ENCODE measurements around the gene DDO.

The DDO gene

DNA sequence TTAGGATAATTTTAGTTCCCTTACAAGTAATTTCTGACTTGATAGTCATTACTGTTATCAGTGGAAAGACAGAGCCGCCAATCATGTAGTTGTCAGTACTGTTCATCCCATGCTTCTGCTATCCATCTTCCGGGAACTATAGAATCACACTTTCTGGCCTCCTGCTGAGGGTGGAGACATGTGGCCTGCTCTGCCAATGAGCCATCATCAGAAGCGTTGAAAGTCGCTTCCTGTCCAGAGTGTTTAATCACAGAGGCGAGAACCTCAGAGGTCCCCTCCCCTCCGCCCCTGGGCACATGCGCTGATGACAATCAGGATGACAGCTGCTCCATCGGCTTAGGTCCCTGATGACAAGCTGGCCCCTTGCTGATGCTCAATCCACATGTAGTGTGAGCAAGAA is 3.0 kb downstream of the DDO start:
- in situ Hi-C loops (cut with HindIII; ENCODE audit: low sequenced_read_pairs) = no loop called here
- H3K4me3 ChIP-seq (ENCODE audit: low read depth, low read length) = no peak overlapping the region
- no peak for DNase-seq (ENCODE audit: low read depth, low spot score)
- TF ChIP-seq, protein P1, sequence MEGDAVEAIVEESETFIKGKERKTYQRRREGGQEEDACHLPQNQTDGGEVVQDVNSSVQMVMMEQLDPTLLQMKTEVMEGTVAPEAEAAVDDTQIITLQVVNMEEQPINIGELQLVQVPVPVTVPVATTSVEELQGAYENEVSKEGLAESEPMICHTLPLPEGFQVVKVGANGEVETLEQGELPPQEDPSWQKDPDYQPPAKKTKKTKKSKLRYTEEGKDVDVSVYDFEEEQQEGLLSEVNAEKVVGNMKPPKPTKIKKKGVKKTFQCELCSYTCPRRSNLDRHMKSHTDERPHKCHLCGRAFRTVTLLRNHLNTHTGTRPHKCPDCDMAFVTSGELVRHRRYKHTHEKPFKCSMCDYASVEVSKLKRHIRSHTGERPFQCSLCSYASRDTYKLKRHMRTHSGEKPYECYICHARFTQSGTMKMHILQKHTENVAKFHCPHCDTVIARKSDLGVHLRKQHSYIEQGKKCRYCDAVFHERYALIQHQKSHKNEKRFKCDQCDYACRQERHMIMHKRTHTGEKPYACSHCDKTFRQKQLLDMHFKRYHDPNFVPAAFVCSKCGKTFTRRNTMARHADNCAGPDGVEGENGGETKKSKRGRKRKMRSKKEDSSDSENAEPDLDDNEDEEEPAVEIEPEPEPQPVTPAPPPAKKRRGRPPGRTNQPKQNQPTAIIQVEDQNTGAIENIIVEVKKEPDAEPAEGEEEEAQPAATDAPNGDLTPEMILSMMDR (IDR thresholded peaks at IDR 0.05; ENCODE audit: low read depth, low read length) = no peak

GRCh38 chr6:110410511-110410910 is 4.9 kb downstream of the DDO start:
- no peak for DNase-seq (ENCODE audit: low read depth, low spot score)
- in situ Hi-C loops (cut with HindIII; ENCODE audit: low sequenced_read_pairs) = no loop called here
- TF ChIP-seq, protein P1 (IDR thresholded peaks at IDR 0.05; ENCODE audit: low read depth, low read length) = no peak
- no peak overlapping the region for H3K4me3 ChIP-seq (ENCODE audit: low read depth, low read length)

GRCh38 chr6:110409794-110410193 is 5.6 kb downstream of the DDO start:
- in situ Hi-C loops (cut with HindIII; ENCODE audit: low sequenced_read_pairs) = no loop called here
- DNase-seq (ENCODE audit: low read depth, low spot score) = no peak
- TF ChIP-seq, protein P1 (IDR thresholded peaks at IDR 0.05; ENCODE audit: low read depth, low read length) = no peak
- H3K4me3 ChIP-seq (ENCODE audit: low read depth, low read length) = no peak overlapping the region

- TF ChIP-seq, protein P1 (IDR thresholded peaks at IDR 0.05; ENCODE audit: low read depth, low read length) = no peak
- DNase-seq (ENCODE audit: low read depth, low spot score) = no peak
- in situ Hi-C loops (cut with HindIII; ENCODE audit: low sequenced_read_pairs) = no loop called here
- H3K4me3 ChIP-seq (ENCODE audit: low read depth, low read length) = no peak overlapping the region
Observed at GRCh38 chr6:110408901-110409300, 6.5 kb downstream of the DDO start.

DNA sequence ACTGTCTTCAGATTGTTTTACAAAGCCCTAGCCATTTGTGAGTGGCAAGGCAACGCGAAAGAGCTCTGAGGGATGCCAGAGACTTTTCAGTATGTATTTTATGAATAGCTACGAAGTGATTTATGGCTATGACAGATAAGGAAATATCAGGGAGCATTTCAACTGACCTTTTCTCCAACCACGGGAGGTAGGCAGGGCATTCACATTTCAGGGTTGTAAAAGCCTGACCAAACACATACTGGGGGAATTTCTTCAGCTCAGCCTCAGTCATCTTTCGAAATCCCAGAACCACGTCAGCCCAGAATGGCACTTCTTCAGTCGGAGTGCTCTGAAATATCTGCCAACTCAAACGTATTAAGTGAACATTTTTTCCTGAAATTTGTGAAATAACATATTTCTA is 10.8 kb downstream of the DDO start:
- TF ChIP-seq, protein P1 (IDR thresholded peaks at IDR 0.05; ENCODE audit: low read depth, low read length) = no peak
- in situ Hi-C loops (cut with HindIII; ENCODE audit: low sequenced_read_pairs) = no loop called here
- no peak for DNase-seq (ENCODE audit: low read depth, low spot score)

GRCh38 chr6:110401585-110402176 is 13.7 kb downstream of the DDO start:
- TF ChIP-seq, protein P1 (IDR thresholded peaks at IDR 0.05; ENCODE audit: low read depth, low read length) = no peak
- no peak for DNase-seq (ENCODE audit: low read depth, low spot score)
- in situ Hi-C loops (cut with HindIII; ENCODE audit: low sequenced_read_pairs) = no loop called here
- no peak overlapping the region for H3K4me3 ChIP-seq (ENCODE audit: low read depth, low read length)

More for the DNA sequence above, 10.8 kb downstream of the DDO start:
- no peak overlapping the region for H3K4me3 ChIP-seq (ENCODE audit: low read depth, low read length)

All from astrocyte of the spinal cord (primary cell).